ENCODE results near the gene CCDC88B.
A peak's percentile ranks its signal among the peaks of the same experiment; 100 is the strongest.

Gene CCDC88B

DNA sequence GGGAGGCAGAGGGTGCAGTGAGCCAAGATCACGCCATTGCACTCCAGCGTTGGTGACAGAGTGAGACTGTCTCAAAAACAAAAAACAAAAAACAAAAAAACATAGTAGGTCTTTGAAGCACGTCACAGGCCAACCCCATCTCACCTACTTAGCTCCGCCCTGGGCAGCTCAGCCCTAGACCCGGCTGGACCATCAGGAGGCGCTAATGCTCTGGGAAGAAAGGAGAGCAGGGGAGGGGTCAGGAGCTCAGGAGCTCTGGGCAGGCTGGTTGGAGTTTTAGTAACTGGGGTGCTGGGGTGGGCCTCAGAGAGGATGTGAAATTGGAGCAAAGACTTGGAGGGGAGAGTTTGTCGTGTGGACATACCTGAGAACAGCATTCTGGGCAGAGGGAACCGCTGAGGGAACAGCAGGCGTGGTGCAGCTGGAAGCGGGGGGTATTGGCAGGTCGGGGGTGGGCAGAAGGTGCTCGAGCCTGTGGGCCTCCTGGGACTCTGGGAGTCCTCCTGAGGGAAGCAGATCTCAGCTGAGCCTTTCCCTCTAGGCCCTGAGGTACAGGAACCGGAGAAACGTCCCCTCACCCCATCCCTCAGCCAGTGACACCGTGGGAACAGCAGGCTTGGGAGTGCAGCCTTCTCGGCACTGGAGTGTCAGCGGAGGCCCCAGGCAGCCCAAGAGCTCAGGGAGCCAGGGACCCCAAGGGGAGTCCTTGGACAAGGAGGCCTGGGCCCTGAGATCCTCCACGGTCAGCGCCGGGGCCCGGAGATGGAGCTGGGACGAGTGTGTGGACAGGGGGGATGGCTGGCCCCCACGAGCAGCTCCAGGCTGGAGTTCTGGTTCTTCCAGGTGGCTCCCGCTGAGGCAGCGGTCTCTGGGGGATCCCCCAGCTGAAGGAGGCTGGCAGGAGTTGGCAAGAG is 16.8 kb downstream of the CCDC88B start:
- POLR2A ChIA-PET: no interaction called here
- Histone ChIP-seq H3K27me3 (replicated peaks in 2 of 5; ENCODE audit: control insufficient read depth in 4 of 5, insufficient read depth in 5 of 5, low read length in 4 of 5) (no peaks in the 10 kb centered on the region), H3K36me3 (ENCODE audit: control insufficient read depth in 4 of 4, insufficient read depth in 4 of 4, low read length in 3 of 4) (peaks cover 0 to 8% (median 5%) of the 10 kb centered on the region in 4 experiments), H3K9me3 (ENCODE audit: control extremely low read depth in 1 of 5, control insufficient read depth in 4 of 5, insufficient read depth in 2 of 5, low read depth in 1 of 5, low read length in 4 of 5) (no peaks in the 10 kb centered on the region), H3K4me1 (ENCODE audit: control extremely low read depth in 1 of 4, control insufficient read depth in 4 of 4, insufficient read depth in 4 of 4, low read length in 3 of 4) (peaks cover 2 to 70% (median 51%) of the 10 kb centered on the region in 4 experiments), H3K4me3 (ENCODE audit: control insufficient read depth in 1 of 7, extremely low read depth in 1 of 7, insufficient read depth in 4 of 7, low read depth in 2 of 7, low read length in 6 of 7) (no peak overlapping the region), H3K27ac (ENCODE audit: insufficient read depth in 1 of 2, low read depth in 1 of 2, low read length in 2 of 2, poor library complexity in 1 of 2, severe bottlenecking in 2 of 2) (no peak overlapping the region)
- CTCF ChIA-PET: interaction anchor here (0.6 to 10.8 kb wide), 21 partner anchors 8 to 385 kb away, joined by 3 to 154 read pairs (median 4); partner anchors contain the start of genes CCDC88B, ESRRA, FERMT3 and PRDX5
- DNase-seq: peak; percentile 53 to 57 (median 55)
- WGBS (ENCODE audit: insufficient coverage): 94% methylated on average over 20 of the region's 25 CpGs

DNA sequence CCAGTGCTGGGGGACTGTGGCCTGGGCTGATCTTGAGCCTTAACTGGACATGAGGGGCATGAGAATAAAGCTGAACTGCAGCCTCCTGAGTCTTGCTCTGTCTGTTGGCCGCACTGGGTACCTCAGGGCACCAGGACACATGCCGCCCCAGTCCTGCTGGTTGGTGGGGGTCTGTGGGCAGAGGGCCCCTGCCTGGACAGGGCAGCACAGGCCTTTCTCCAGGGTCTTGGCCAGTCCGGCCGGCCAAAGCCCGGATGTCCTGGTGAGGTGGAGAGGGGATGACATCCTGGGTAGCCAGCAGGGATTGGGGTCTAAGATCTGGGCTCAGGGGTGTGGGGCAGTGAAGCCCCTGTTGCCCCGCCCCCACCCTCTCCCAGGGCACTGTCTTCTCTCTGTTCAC is 17.4 kb downstream of the CCDC88B start:
- H3K9me3 ChIP-seq (ENCODE audit: control extremely low read depth in 1 of 5, control insufficient read depth in 4 of 5, insufficient read depth in 2 of 5, low read depth in 1 of 5, low read length in 4 of 5): no peaks in the 10 kb centered on the region
- H3K27me3 ChIP-seq (replicated peaks in 2 of 5; ENCODE audit: control insufficient read depth in 4 of 5, insufficient read depth in 5 of 5, low read length in 4 of 5): no peaks in the 10 kb centered on the region
- no peak overlapping the region for H3K27ac ChIP-seq (ENCODE audit: insufficient read depth in 1 of 2, low read depth in 1 of 2, low read length in 2 of 2, poor library complexity in 1 of 2, severe bottlenecking in 2 of 2)
- WGBS (ENCODE audit: insufficient coverage): 100% methylated on average over 2 of the region's 6 CpGs
- H3K36me3 ChIP-seq (ENCODE audit: control insufficient read depth in 4 of 4, insufficient read depth in 4 of 4, low read length in 3 of 4): peaks cover 3 to 15% (median 10%) of the 10 kb centered on the region in 4 experiments
- H3K4me1 ChIP-seq (ENCODE audit: control extremely low read depth in 1 of 4, control insufficient read depth in 4 of 4, insufficient read depth in 4 of 4, low read length in 3 of 4): peaks cover 2 to 74% (median 51%) of the 10 kb centered on the region in 4 experiments
- ChIA-PET CTCF (interaction anchor here (0.6 to 10.8 kb wide), 14 partner anchors 13 to 384 kb away, joined by 3 to 154 read pairs (median 6); partner anchors contain the start of genes CCDC88B, ESRRA, FERMT3 and PRDX5), POLR2A (interaction anchor here (0.6 kb wide), 1 partner anchor 145 kb away, joined by 3 read pairs; no protein-coding TSS in a partner anchor)
- H3K4me3 ChIP-seq (ENCODE audit: control insufficient read depth in 1 of 7, extremely low read depth in 1 of 7, insufficient read depth in 4 of 7, low read depth in 2 of 7, low read length in 6 of 7): no peak overlapping the region
- DNase-seq: no peak

DNA sequence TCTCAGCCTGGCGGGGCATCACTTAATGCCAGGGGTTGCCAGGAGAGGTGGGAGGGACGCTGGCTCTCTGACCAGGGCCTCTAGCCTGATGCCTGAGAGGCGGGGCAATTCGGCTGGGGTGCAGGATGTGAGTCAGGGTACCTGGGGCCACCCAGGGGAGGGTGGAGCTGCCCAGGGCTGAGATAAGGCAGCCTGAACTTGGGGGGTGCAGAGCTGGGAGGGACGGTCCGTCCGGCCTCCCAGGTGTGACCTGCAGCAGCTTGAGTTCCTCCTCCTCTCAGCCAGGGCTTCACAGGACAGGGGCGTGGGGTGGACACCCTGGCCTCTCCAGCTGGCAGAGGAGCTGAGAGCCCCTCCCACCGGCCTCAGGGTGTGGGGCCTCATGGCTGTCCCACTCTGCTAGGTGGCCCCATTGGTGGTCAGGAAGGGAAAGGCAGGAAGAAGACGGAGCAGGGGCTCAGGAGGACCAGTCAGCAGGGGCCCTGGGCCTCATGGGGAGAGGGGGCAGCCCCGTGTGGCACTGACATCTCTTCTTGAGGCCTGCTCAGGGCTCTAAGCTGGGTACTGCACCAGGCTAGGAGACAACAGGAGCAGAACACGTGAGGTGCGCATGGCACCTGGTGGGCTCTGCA is 18.0 kb downstream of the CCDC88B start:
- Histone ChIP-seq H3K27ac (ENCODE audit: insufficient read depth in 1 of 2, low read depth in 1 of 2, low read length in 2 of 2, poor library complexity in 1 of 2, severe bottlenecking in 2 of 2) (peak overlapping the region in 1 of 2 experiments; percentile 70), H3K27me3 (replicated peaks in 2 of 5; ENCODE audit: control insufficient read depth in 4 of 5, insufficient read depth in 5 of 5, low read length in 4 of 5) (no peaks in the 10 kb centered on the region), H3K9me3 (ENCODE audit: control extremely low read depth in 1 of 5, control insufficient read depth in 4 of 5, insufficient read depth in 2 of 5, low read depth in 1 of 5, low read length in 4 of 5) (no peaks in the 10 kb centered on the region), H3K36me3 (ENCODE audit: control insufficient read depth in 4 of 4, insufficient read depth in 4 of 4, low read length in 3 of 4) (peaks cover 4 to 21% (median 13%) of the 10 kb centered on the region in 4 experiments), H3K4me1 (ENCODE audit: control extremely low read depth in 1 of 4, control insufficient read depth in 4 of 4, insufficient read depth in 4 of 4, low read length in 3 of 4) (peaks cover 2 to 74% (median 51%) of the 10 kb centered on the region in 4 experiments), H3K4me3 (ENCODE audit: control insufficient read depth in 1 of 7, extremely low read depth in 1 of 7, insufficient read depth in 4 of 7, low read depth in 2 of 7, low read length in 6 of 7) (peak overlapping the region in 2 of 7 experiments; percentile 80 to 84)
- DNase-seq: no peak
- 78% methylated on average over 7 of the region's 13 CpGs for WGBS (ENCODE audit: insufficient coverage)
- CTCF ChIA-PET: interaction anchor here (1.2 to 10.8 kb wide), 10 partner anchors 13 to 384 kb away, joined by 3 to 154 read pairs (median 14); partner anchors contain the start of genes CCDC88B, ESRRA, FERMT3 and PRDX5
- POLR2A ChIA-PET: interaction anchor here (0.5 to 0.6 kb wide), 2 partner anchors 22 to 146 kb away, joined by 3 to 6 read pairs; no protein-coding TSS in a partner anchor

DNA sequence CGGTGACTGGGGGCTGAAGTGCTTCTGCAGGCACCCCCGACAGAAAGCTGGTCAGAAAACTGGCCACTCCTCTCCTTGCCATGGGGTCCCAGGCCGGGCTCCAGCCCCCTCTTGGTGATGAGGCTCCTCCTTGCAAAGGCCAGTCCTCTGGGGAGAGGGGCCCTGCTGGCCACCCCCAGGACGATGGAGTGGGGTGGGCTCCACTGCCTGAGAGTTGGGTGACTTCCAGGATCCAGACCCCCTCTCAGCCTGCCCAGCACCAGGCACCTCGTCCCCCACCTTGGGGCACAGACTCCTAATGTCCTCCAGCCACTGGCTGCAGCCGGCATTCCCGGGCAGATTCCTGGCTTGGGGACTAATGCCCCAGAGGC is 18.5 kb downstream of the CCDC88B start:
- POLR2A ChIA-PET: interaction anchor here (0.5 kb wide), 1 partner anchor 22 kb away, joined by 6 read pairs; no protein-coding TSS in a partner anchor
- H3K36me3 ChIP-seq (ENCODE audit: control insufficient read depth in 4 of 4, insufficient read depth in 4 of 4, low read length in 3 of 4): peaks cover 6 to 26% (median 16%) of the 10 kb centered on the region in 4 experiments

DNA sequence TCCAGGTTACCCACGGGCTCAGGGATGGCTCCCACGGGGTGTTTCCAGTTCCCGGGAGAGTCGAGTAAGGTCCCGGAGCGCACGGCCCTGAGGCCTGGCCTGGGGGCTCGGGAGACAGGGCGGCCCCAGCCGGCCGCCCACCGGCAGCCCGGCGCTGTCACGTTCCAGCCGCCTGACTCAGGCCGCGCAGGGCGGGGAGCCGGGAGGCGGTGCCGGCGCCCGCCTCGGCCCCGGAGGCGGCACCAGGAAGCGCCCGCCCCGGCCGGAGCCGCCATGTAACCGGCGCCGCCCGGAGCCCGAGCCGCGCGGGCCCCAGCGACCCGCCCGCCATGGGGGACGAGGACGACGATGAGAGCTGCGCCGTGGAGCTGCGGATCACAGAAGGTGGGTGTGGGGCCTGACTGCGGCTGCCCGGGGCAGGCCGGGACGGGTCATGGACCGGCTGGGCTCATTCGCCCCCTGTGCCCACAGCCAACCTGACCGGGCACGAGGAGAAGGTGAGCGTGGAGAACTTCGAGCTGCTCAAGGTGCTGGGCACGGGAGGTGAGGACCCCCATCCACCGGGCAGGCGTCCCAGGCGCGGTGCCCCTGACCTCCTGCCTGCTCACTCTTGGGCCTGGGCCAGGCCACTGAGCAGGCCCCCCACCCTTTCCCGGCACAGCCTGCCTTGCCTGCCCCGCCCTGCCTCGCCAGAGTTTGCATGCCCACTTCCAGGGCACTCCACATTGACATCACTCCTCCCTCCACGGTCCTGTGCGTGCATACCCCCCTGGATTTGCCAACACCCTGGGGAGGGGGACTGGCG is 19.1 kb downstream of the CCDC88B start, which contains the start of gene RPS6KA4:
Gene RPS6KA4, plus strand, starts transcription at position 256 of the 805 bp plus-strand sequence. Its CDS starts 74 bp downstream, at position 330.
- peak within 1 kb of the TSS in 1 of 2 experiments; percentile 70 for H3K27ac ChIP-seq (ENCODE audit: insufficient read depth in 1 of 2, low read depth in 1 of 2, low read length in 2 of 2, poor library complexity in 1 of 2, severe bottlenecking in 2 of 2)
- POLR2A ChIA-PET: interaction anchor here (2.2 kb wide), 1 partner anchor 42 kb away, joined by 6 read pairs; the partner anchor contains the start of genes PRDX5 and TRMT112
- peaks cover 2 to 82% (median 51%) of the 10 kb centered on the region in 4 experiments for H3K4me1 ChIP-seq (ENCODE audit: control extremely low read depth in 1 of 4, control insufficient read depth in 4 of 4, insufficient read depth in 4 of 4, low read length in 3 of 4)
- H3K9me3 ChIP-seq (ENCODE audit: control extremely low read depth in 1 of 5, control insufficient read depth in 4 of 5, insufficient read depth in 2 of 5, low read depth in 1 of 5, low read length in 4 of 5): no peaks in the 10 kb centered on the region
- H3K4me3 ChIP-seq (ENCODE audit: control insufficient read depth in 1 of 7, extremely low read depth in 1 of 7, insufficient read depth in 4 of 7, low read depth in 2 of 7, low read length in 6 of 7): peak within 1 kb of the TSS; percentile 52 to 86 (median 75)
- under 1% methylated on average over 59 of the region's 70 CpGs for WGBS (ENCODE audit: insufficient coverage)
- H3K36me3 ChIP-seq (ENCODE audit: control insufficient read depth in 4 of 4, insufficient read depth in 4 of 4, low read length in 3 of 4): peaks cover 6 to 31% (median 18%) of the 10 kb centered on the region in 4 experiments
- CTCF ChIA-PET: interaction anchor here (0.8 to 10.1 kb wide), 9 partner anchors 14 to 306 kb away, joined by 3 to 154 read pairs (median 6); partner anchors contain the start of genes CCDC88B, ESRRA, FERMT3 and PRDX5
- no peaks in the 10 kb centered on the region for H3K27me3 ChIP-seq (replicated peaks in 2 of 5; ENCODE audit: control insufficient read depth in 4 of 5, insufficient read depth in 5 of 5, low read length in 4 of 5)
- peak in 2 of 3 donors; percentile 48 to 63 for DNase-seq

More for the DNA sequence above, 18.5 kb downstream of the CCDC88B start:
- H3K27ac ChIP-seq (ENCODE audit: insufficient read depth in 1 of 2, low read depth in 1 of 2, low read length in 2 of 2, poor library complexity in 1 of 2, severe bottlenecking in 2 of 2): peak overlapping the region in 1 of 2 experiments; percentile 70
- peaks cover 2 to 79% (median 51%) of the 10 kb centered on the region in 4 experiments for H3K4me1 ChIP-seq (ENCODE audit: control extremely low read depth in 1 of 4, control insufficient read depth in 4 of 4, insufficient read depth in 4 of 4, low read length in 3 of 4)
- no peaks in the 10 kb centered on the region for H3K9me3 ChIP-seq (ENCODE audit: control extremely low read depth in 1 of 5, control insufficient read depth in 4 of 5, insufficient read depth in 2 of 5, low read depth in 1 of 5, low read length in 4 of 5)
- no peaks in the 10 kb centered on the region for H3K27me3 ChIP-seq (replicated peaks in 2 of 5; ENCODE audit: control insufficient read depth in 4 of 5, insufficient read depth in 5 of 5, low read length in 4 of 5)
- no peak for DNase-seq
- CTCF ChIA-PET: interaction anchor here (3.1 to 10.8 kb wide), 5 partner anchors 14 to 291 kb away, joined by 11 to 154 read pairs (median 29); partner anchors contain the start of genes CCDC88B, ESRRA and FERMT3
- WGBS (ENCODE audit: insufficient coverage): 25% methylated on average over 5 of the region's 7 CpGs
- H3K4me3 ChIP-seq (ENCODE audit: control insufficient read depth in 1 of 7, extremely low read depth in 1 of 7, insufficient read depth in 4 of 7, low read depth in 2 of 7, low read length in 6 of 7): peak overlapping the region in 6 of 7 experiments; percentile 61 to 86 (median 78)
